ENCODE results near the gene C2CD4D. TPM values are rescaled to one million over a fixed set of nuclear protein-coding genes. Genes with fewer than 3 reads are reported as not detected.

Gene C2CD4D
- total and polyA plus RNA-seq, 7 donors: 0.47 TPM; not detected in 6

DNA sequence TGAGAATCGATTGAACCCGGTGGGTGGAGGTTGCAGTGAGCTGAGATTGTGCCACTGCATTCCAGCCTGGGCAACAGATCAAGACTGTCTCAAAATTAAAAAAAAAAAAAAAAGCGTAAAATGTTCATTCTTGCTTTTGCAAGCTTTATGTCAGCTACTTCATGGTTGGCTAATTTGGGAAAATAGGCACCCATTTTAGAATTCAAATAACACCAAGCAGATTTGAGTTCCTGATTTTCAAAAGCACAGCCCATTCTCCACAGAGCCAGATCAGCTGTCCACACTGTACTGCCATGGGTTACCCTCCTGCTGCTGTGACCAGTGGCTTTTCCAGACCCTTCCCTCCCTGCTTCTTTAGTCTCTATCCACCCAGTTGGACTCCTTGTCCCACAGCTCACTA lies 9.5 kb upstream of the C2CD4D start:
- WGBS, 3 donors: 33 to 60% (median 45%) methylated on average over 3 of the region's 3 CpGs
- Histone ChIP-seq H3K27me3 (ENCODE audit: insufficient read depth in 3 of 3, low read length in 2 of 3) (peaks cover 0 to 35% (median 10%) of the 10 kb centered on the region in 3 donors), H3K27ac (no peak overlapping the region), H3K4me3 (no peak overlapping the region), H3K4me1 (no peaks in the 10 kb centered on the region), H3K9me3 (no peaks in the 10 kb centered on the region), H3K36me3 (ENCODE audit: insufficient read depth in 1 of 2, low read depth in 1 of 2) (no peaks in the 10 kb centered on the region)
- intact Hi-C loops (cut with DNase I): no loop called here
- ATAC-seq (no peak), DNase-seq (no peak)
- no peak for TF ChIP-seq CTCF (IDR thresholded peaks at IDR 0.05)

DNA sequence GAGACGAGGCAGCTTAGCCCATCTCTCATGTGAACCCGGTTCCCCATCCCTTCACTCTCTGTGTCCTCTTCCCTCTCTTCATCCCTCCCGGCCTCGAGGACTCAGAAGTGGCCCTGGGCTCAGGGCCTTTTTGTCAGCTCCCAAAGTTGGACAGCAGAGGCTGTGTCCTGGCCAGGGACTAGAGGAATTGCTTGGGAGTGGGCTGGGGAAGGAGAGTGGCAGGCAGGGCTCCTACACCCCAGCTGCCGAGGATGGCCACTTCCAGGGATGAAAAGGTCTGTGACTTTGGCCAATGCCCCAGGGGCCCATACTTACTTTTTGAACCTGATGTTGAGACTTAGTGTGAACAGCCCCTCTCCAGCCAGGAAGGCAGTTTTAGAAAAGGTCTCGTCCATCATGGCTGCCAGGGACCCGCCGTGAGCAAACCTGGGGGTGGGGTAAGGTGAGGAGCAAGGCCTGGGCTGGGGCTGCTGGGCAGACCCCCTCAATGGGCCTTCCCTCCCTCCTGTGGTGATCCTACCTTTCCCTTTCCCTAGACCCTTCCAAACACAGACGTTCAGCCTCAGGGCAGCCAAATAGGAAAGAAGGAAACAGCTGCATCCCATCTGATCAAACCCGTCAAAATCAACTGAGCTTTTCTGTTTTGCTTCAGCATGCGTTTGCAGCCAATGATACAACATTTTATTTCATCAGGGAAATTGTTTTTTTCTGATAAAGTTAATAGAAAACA lies 8.4 kb upstream of the C2CD4D start:
- intact Hi-C loops (cut with DNase I): no loop called here
- TF ChIP-seq CTCF (IDR thresholded peaks at IDR 0.05): no peak
- no peaks in the 10 kb centered on the region for H3K4me1 ChIP-seq
- H3K9me3 ChIP-seq: no peaks in the 10 kb centered on the region
- no peak overlapping the region for H3K4me3 ChIP-seq
- ATAC-seq: no peak
- H3K36me3 ChIP-seq (ENCODE audit: insufficient read depth in 1 of 2, low read depth in 1 of 2): no peaks in the 10 kb centered on the region
- peaks cover 0 to 35% (median 8%) of the 10 kb centered on the region in 3 donors for H3K27me3 ChIP-seq (ENCODE audit: insufficient read depth in 3 of 3, low read length in 2 of 3)
- WGBS, 3 donors: 40 to 44% (median 43%) methylated on average over 11 of the region's 11 CpGs
- DNase-seq: no peak
- no peak overlapping the region for H3K27ac ChIP-seq

DNA sequence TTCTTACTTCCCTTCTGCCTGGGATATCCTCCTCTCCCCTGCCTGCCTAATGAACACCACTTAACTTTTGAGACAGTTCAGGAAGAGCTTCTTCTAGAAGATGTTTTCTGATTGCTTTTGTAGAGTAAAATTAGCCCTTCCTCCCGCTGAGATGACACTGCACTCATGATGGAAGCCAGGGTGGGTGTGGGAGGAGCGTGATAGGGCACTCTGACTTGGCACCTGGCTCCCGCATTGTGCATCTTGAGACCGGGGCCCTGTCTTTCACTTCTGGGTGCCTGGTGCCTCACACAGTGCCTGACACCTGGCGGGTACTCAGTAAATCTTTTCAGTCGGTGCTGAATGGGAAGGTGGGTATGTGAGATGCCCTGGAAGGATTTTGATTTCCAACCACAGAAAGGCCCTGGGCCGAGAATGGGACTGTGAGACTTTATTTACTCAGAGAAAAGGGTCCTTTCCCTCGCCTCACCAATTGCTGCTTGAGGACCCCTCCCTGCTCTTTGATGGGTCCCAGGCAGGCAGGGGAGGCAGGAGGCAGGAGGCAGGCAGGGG lies 7.1 kb upstream of the C2CD4D start:
- Histone ChIP-seq H3K9me3 (no peaks in the 10 kb centered on the region), H3K27me3 (ENCODE audit: insufficient read depth in 3 of 3, low read length in 2 of 3) (peaks cover 0 to 32% (median 8%) of the 10 kb centered on the region in 3 donors), H3K27ac (no peak overlapping the region), H3K36me3 (ENCODE audit: insufficient read depth in 1 of 2, low read depth in 1 of 2) (no peaks in the 10 kb centered on the region), H3K4me1 (no peaks in the 10 kb centered on the region), H3K4me3 (no peak overlapping the region)
- 90 to 93% (median 91%) methylated on average over 8 of the region's 8 CpGs for WGBS, 3 donors
- no peak for TF ChIP-seq CTCF (IDR thresholded peaks at IDR 0.05)
- intact Hi-C loops (cut with DNase I): no loop called here
- no peak for ATAC-seq
- no peak for DNase-seq

- H3K4me3 ChIP-seq: no peak overlapping the region
- 62 to 71% (median 70%) methylated on average over 6 of the region's 6 CpGs for WGBS, 3 donors
- no peaks in the 10 kb centered on the region for H3K36me3 ChIP-seq (ENCODE audit: insufficient read depth in 1 of 2, low read depth in 1 of 2)
- intact Hi-C loops (cut with DNase I): no loop called here
- DNase-seq (no peak), ATAC-seq (no peak)
- H3K4me1 ChIP-seq: no peaks in the 10 kb centered on the region
- no peak for TF ChIP-seq CTCF (IDR thresholded peaks at IDR 0.05)
- peaks cover 0 to 31% (median 8%) of the 10 kb centered on the region in 3 donors for H3K27me3 ChIP-seq (ENCODE audit: insufficient read depth in 3 of 3, low read length in 2 of 3)
- H3K27ac ChIP-seq: no peak overlapping the region
- H3K9me3 ChIP-seq: no peaks in the 10 kb centered on the region
Measured at GRCh38 chr1:151846062-151846568, 6.5 kb upstream of the C2CD4D start.

All from psoas muscle (tissue), 8 donors.